HG03045 (cell line): ENCODE measurements around the gene UGT2A2.
"Not testable (repeated sequence)": the region's sequence is repeated elsewhere in the genome, so short reads cannot be mapped to it uniquely, and the experiment has no call there.

Experiments used
- ATAC-seq: cut with Tn5 transposase; IDR thresholded peaks from one replicate; pipeline ENCODE4 v1.9.1; 2021; ENCODE audit warnings: mild to moderate bottlenecking, moderate library complexity; ENCODE audit not compliant: unreplicated experiment

The UGT2A2 gene

GRCh38 chr4:69639542-69639941 is at the start of gene UGT2A2:
Gene UGT2A2 (minus strand): TSS chr4:69639642. CDS start chr4:69639640, 2 bp downstream.
- no peak for ATAC-seq

DNA sequence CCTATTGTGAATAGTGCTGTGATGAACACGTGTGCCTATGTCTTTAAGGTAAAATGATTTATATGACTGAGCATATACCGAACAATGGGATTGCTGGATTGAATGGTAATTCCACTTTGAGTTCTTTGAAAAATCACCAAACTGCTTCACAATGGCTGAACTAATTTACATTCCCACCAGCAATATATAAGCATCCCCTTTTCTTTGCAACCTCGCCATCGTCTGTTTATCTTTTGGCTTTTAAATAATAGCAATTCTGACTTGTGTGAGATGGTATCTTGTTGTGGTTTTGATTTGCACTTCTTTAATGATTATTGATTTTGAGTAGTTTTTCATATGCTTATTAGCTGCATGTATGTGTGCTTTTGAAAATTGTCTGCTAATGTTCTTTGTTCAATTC is 45.4 kb upstream of the UGT2A2 start:
- ATAC-seq, result no peak

DNA sequence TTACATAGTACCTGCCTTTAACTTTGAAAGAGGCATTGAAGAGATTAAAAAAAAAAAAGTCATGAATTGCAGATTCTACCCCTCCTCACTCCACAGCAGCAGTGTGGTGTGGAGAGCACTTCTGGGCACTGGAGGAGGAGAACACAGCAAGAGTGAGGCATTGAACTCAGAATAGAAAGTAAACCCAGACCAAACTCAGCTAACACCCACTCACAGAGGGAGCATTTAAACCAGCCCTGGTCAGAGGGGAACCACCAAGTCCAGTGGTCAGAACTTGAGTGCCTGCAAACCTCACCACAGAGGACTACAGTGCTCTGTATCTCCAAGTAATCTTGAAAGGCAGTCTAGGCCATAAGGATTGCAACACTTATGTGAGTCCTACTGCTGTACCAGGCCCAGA is 29.2 kb upstream of the UGT2A2 start:
- ATAC-seq, result no peak

DNA sequence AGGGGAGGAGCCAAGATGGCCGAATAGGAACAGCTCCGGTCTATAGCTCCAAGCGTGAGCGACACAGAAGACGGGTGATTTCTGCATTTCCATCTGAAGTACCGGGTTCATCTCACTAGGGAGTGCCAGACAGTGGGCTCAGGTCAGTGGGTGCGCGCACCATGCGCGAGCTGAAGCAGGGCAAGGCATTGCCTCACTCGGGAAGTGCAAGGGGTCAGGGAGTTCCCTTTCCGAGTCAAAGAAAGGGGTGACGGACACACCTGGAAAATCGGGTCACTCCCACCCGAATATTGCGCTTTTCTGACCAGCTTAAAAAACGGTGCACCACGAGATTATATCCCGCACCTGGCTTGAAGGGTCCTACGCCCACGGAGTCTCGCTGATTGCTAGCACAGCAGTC is 24.6 kb upstream of the UGT2A2 start:
- ATAC-seq, result not testable (repeated sequence)

DNA sequence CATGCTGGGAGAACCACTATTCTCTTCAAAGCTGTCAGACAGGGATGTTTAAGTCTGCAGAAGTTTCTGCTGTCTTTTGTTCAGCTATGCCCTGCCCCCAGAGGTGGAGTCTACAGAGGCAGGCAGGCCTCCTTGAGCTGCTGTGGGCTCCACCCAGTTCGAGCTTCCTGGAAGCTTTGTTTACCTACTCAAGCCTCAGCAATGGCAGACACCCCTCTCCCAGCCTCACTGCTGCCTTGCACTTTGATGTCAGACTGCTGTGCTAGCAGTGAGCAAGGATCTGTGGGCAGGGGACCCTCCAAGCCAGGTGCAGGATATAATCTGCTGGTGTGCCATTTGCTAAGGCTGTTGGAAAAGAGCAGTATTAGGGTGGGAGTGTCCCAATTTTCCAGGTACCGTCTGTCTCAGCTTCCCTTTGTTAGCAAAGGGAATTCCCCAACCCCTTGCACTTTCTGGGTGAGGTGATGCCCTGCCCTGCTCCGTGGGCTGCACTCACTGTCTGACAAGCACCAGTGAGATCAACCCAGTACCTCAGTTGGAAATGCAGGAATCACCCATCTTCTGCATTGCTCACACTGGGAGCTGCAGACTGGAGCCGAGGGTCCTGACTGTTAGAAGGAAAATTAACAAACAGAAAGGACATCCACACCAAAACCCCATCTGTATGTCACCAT is 21.8 kb upstream of the UGT2A2 start:
- ATAC-seq, result not testable (repeated sequence)

- ATAC-seq, result no peak
These were observed 18.7 kb upstream of the UGT2A2 start for GRCh38 chr4:69658133-69658532.

- no peak for ATAC-seq
These were observed 17.3 kb upstream of the UGT2A2 start for GRCh38 chr4:69656653-69657158.

- no peak for ATAC-seq
These were observed 13.7 kb upstream of the UGT2A2 start, which contains the start of gene UGT2A1 for GRCh38 chr4:69653147-69653546. Gene UGT2A1 (minus strand): TSS chr4:69653247. CDS start chr4:69647644, 5,603 bp downstream.

GRCh38 chr4:69650872-69651271 is 11.4 kb upstream of the UGT2A2 start:
- no peak for ATAC-seq

DNA sequence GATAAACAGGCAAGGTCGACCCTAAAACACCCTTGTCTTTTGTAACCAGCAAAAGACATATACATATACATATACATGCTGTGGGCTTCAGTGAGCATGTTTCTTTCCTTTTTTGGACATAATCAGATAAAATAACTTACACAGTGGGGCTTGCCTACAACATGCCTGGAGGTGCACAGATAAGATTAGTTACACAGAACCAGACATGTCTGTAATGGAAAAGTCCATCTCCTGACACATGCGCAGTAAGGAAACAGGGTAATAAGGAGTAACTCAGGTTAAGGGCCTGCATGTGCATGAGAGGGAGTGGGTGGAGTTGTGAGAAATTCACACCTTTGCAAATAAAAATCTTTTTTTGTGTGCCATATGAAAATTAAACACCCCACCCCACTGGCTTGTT is 10.2 kb upstream of the UGT2A2 start:
- ATAC-seq, result no peak

- ATAC-seq, result no peak
These were observed 9.8 kb upstream of the UGT2A2 start for GRCh38 chr4:69649207-69649606.

GRCh38 chr4:69642961-69643360 is 3.5 kb upstream of the UGT2A2 start:
- no peak for ATAC-seq

DNA sequence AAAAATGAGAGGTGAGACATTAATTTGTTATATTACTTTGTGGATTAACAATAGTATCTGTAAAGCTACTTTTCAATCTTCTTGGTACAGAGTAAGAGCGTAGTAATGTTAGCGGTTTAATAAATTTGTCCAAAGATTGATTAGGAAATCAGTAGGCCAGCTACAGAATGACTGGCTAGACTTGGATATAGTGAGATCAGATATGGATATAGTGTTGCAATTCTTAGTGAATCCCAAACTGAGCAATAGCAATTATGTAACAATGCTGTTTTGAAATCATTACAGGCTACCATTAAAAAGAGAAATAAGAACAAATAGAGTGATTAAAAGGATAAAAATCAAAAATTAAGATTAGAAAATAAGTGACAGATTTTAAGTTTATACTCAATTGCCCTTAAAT is 847 bp upstream of the UGT2A2 start:
- no peak for ATAC-seq

GRCh38 chr4:69617083-69617694 is 22.3 kb downstream of the UGT2A2 start:
- no peak for ATAC-seq

DNA sequence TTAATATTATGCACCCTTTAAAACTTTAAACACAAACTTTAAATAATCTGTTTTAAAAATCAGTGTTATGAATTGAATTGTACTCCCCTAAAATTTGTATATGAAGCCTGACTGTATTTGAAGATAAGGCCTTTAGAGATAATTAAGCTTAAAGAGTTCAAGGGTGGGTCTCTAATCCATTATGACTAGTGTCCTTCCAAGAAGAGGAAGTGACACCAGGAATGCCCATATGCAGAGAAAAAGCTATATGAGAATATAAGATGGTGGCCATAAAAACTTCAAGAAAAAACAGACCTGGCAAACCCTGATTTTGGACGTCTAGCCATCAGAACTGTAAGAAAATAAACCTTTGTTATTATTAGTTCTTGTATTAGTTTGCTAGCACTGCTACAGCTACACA is 29.0 kb downstream of the UGT2A2 start:
- no peak for ATAC-seq

GRCh38 chr4:69601065-69601464 is 38.4 kb downstream of the UGT2A2 start:
- no peak for ATAC-seq

- no peak for ATAC-seq
These were observed 39.4 kb downstream of the UGT2A2 start for GRCh38 chr4:69600013-69600412.

GRCh38 chr4:69594382-69594781 is 45.1 kb downstream of the UGT2A2 start:
- no peak for ATAC-seq

DNA sequence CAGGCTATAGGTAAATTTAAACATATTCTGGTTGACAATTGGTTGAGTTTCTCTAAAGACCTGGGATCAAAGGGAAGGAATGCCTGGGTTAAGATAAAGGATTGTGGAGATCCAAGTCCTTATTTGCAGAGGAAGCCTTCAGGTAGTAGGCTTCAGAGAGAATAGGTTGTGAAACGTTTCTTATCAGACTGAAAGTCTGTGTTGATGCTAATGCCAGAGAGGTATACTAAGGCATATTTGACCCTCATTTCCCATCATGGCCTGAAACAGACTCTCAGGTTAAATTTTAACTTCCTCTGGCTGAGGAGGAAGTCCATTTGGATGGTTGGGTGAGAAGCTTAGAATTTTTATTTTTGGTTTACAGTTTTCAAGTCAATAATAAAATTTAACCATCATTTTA is 48.1 kb downstream of the UGT2A2 start:
- ATAC-seq, result no peak

DNA sequence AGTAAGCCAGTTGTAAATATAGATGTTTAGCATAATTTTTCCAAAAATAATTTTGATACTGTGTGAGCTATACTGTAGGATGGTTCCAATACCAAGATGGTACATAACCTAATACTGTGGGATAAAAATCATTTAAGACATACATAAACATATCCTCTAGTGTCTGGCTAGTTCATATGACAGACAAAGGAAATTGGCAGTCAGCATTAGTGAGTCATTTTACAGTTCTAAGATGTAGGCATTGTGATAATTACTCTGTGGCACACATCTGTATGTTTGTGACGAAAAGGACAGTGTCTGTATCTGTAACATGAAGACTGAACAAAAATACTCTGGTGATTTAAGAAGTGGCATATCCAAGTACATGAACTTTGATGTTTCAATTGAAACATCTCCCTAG is 49.6 kb downstream of the UGT2A2 start:
- no peak for ATAC-seq

DNA sequence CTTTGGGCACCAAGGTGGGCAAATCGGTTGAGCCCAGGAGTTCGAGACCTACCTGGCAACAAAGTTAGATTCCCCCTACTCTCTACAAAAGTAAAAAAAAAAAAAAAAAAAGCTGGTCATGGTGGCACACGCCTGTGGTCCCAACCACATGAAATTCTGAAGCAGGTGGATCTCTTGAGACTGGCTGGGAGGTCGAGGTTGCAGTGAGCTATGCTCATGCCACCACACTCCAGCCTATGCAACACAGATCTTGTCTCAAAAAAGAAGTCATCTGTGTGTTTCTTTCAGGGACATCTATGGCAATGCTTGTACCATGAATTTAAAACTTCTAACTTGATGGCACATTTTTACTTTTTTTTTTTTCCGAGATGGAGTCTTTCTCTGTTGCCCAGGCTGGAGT is 55.3 kb downstream of the UGT2A2 start:
- no peak for ATAC-seq

GRCh38 chr4:69583543-69583942 is 55.9 kb downstream of the UGT2A2 start:
- ATAC-seq, result no peak

- ATAC-seq, result no peak
These were observed 62.2 kb downstream of the UGT2A2 start for GRCh38 chr4:69577245-69577644.
